ENCODE data around the gene SAMM50.

GRCh38 chr22:43976861-43977795, 21.9 kb downstream of the SAMM50 start:
- no peak for TF ChIP-seq CTCF (IDR thresholded peaks at IDR 0.05; ENCODE audit: low read depth, low read length, missing input control)
- no peak for TF ChIP-seq MAX (IDR thresholded peaks at IDR 0.05)
- TF ChIP-seq EGR1 (IDR thresholded peaks at IDR 0.05; ENCODE audit: low read depth in 2 of 2): no peak
- no peak for TF ChIP-seq REST (IDR thresholded peaks at IDR 0.05)
- TF ChIP-seq NR2F2 (IDR thresholded peaks at IDR 0.05): no peak
- no peak for TF ChIP-seq RAD21 (IDR thresholded peaks at IDR 0.05)
- no peak for TF ChIP-seq YY1 (IDR thresholded peaks at IDR 0.05)

Measured in liver (tissue), 3 donors.